K562 (cell line): ENCODE data around the gene RNF224. TPM values are rescaled to one million over a fixed set of nuclear protein-coding genes. Genes with fewer than 3 reads are reported as not detected.

Source experiments
- CBFA2T2 ChIP-seq: fragments of 450-650 bp; conservative IDR thresholded peaks from 2 replicates; pipeline ENCODE4 v1.6.1; 2017; ENCODE audit warnings: mild to moderate bottlenecking
- ELF1 ChIP-seq: fragments of 200-800 bp; sonication (Bioruptor generic); IDR thresholded peaks from 2 replicates; pipeline ENCODE4 v1.6.1; 2016; ENCODE audit warnings: missing genetic modification characterization, missing compliant biosample characterization
- GABPB2 ChIP-seq: fragments of 250-450 bp; sonication (Bioruptor Pico); conservative IDR thresholded peaks from 2 replicates; pipeline ENCODE4 v1.5.1; 2021; ENCODE audit warnings: mild to moderate bottlenecking
- KAT8 ChIP-seq: fragments of 450-650 bp; IDR thresholded peaks from 2 replicates; pipeline ENCODE4 v1.6.1; 2016; ENCODE audit warnings: low read depth, mild to moderate bottlenecking
- PHF8 ChIP-seq: fragments of 200-600 bp; sonication (generic); IDR thresholded peaks from 2 replicates; pipeline ENCODE4 v1.6.1; 2012; ENCODE audit warnings: mixed run types, mild to moderate bottlenecking, inconsistent platforms, low read length, moderate library complexity, borderline replicate concordance
- RERE ChIP-seq: sonication (generic); formaldehyde crosslinking; IDR thresholded peaks from 2 replicates; pipeline ENCODE4 v1.8.0; 2023; ENCODE audit warnings: missing genetic modification reagents, mild to moderate bottlenecking, borderline replicate concordance
- SIX5 ChIP-seq, 2 experiments: IDR thresholded peaks; 2 replicates each; pipeline ENCODE4 v1.6.1; 2011; ENCODE audit warnings: low read length in 2 of 2, borderline replicate concordance in 1 of 2, low read depth in 1 of 2, mild to moderate bottlenecking in 1 of 2, moderate library complexity in 1 of 2; ENCODE audit not compliant: insufficient read depth in 1 of 2
- TFAP4 ChIP-seq: sonication (generic); formaldehyde crosslinking; IDR thresholded peaks from 2 replicates; pipeline ENCODE4 v1.8.0; 2022; ENCODE audit warnings: missing genetic modification reagents, mild to moderate bottlenecking, moderate library complexity, borderline replicate concordance
- TOE1 ChIP-seq, 2 experiments: fragments of 450-650 bp in 1 of 2; sonication (generic) in 1 of 2; formaldehyde crosslinking in 1 of 2; IDR thresholded peaks; 2 replicates each; pipeline versions ENCODE4 v1.7.1 to v1.8.0; 2016 to 2022; ENCODE audit warnings: borderline replicate concordance in 2 of 2, mild to moderate bottlenecking in 2 of 2, antibody characterized with exemption in 1 of 2, inconsistent platforms in 1 of 2, low read depth in 1 of 2, missing genetic modification reagents in 1 of 2, moderate library complexity in 1 of 2
- USF2 ChIP-seq: sonication (generic); formaldehyde crosslinking; IDR thresholded peaks from 2 replicates; pipeline ENCODE4 v1.5.0; 2020; ENCODE audit warnings: missing genetic modification reagents
- ZC3H11A ChIP-seq: IDR thresholded peaks from 2 replicates; pipeline ENCODE4 v1.6.1; 2012; ENCODE audit warnings: low read depth, low read length, improper control_type of control experiment
- ZFP36 ChIP-seq: fragments of 150-350 bp; IDR thresholded peaks from 2 replicates; pipeline ENCODE4 v1.6.1; 2018; ENCODE audit warnings: low read length, low read depth; ENCODE audit not compliant: partially characterized antibody
- ZNF146 ChIP-seq: IDR thresholded peaks from one replicate; pipeline ENCODE4 v1.6.1; 2018; ENCODE audit warnings: missing compliant biosample characterization; ENCODE audit not compliant: unreplicated experiment
- ZNF764 ChIP-seq: fragments of 250-450 bp; sonication (Bioruptor Pico); IDR thresholded peaks from 2 replicates; pipeline ENCODE4 v1.4.0; 2020; ENCODE audit warnings: low read depth, mild to moderate bottlenecking, moderate library complexity
- polyA plus RNA-seq, 8 experiments: library from polyadenylated mRNA; depleted of rRNA in 4 of 8; stranded (reverse) in 5 of 8; unstranded in 3 of 8; fragments of >200 nt; fragmentation: Nextera tagmentation in 2 of 8; fragmentation: Illumina TruSeq in 1 of 8; extraction: Ambion mirVana in 2 of 8; extraction: Trizol in 1 of 8; gene quantifications; 2 replicates each; pipeline versions ENCODE4 v1.2.1 to v1.2.3, GENCODE V29; 2011 to 2014; ENCODE audit warnings: inconsistent platforms in 1 of 8, missing spikeins in 1 of 8
- total RNA-seq, 7 experiments: library from RNA; depleted of rRNA in 6 of 7; stranded (reverse); fragments of >200 nt in 6 of 7; fragmentation: Illumina TruSeq in 2 of 7; extraction: Trizol in 2 of 7; gene quantifications; 2 replicates each; pipeline versions ENCODE4 v1.2.1 to v1.2.3, GENCODE V29; 2011 to 2021; ENCODE audit warnings: low replicate concordance in 1 of 7

The RNF224 gene
- total and polyA plus RNA-seq, 9 of the 15 experiments (the other 6 are each of a cell fraction or from before 2014, with no cell fraction given), result not detected

- no peak for TF ChIP-seq USF2 (CRISPR knock-in tag)
- TF ChIP-seq ELF1 (tag), result no peak
- TF ChIP-seq CBFA2T2, result peak; percentile 43
- TF ChIP-seq SIX5 (IDR thresholded peaks at IDR 0.05; ENCODE audit: borderline replicate concordance in 1 of 2, insufficient read depth in 1 of 2, low read depth in 1 of 2, low read length in 2 of 2), result no peak
- TF ChIP-seq GABPB2, result no peak
- 0 out of 2 replicates have a peak, but pooled peaks have one; percentile 44 for TF ChIP-seq TOE1 (IDR thresholded peaks at IDR 0.05; ENCODE audit: borderline replicate concordance)
- TF ChIP-seq TOE1 (CRISPR knock-in tag; IDR thresholded peaks at IDR 0.05; ENCODE audit: borderline replicate concordance, low read depth), result peak; percentile 81; the same call in 1 of the 2 replicates
- no peak for TF ChIP-seq RERE (CRISPR knock-in tag)
- TF ChIP-seq KAT8, result no peak
- 0 out of 2 replicates have a peak, but pooled peaks have one; percentile 36 for TF ChIP-seq ZNF764
- peak; percentile 99 for TF ChIP-seq TFAP4 (CRISPR knock-in tag)
- TF ChIP-seq PHF8, result peak; percentile 23; the same call in 1 of the 2 replicates
- TF ChIP-seq ZFP36, result peak; percentile 39
- no peak for TF ChIP-seq ZC3H11A
- TF ChIP-seq ZNF146 (CRISPR knock-in tag), result no peak
Measured at GRCh38 chr9:137218754-137219271, 8.5 kb upstream of the RNF224 start (continued).
